Subcutaneous adipose tissue (tissue), 4 donors: ENCODE data around the gene MUC5B. TPM values are rescaled to one million over a fixed set of nuclear protein-coding genes. Genes with fewer than 3 reads are reported as not detected.

Experiments
- CTCF ChIP-seq: fragments of 450-650 bp; IDR thresholded peaks from one replicate; pipeline ENCODE4 v1.5.1; 2016; ENCODE audit warnings: low read depth, mild to moderate bottlenecking, control low read depth, antibody characterized with exemption, moderate library complexity
- total RNA-seq, 4 donors: library from RNA; depleted of rRNA; stranded (reverse); fragments of >200 nt; gene quantifications; one replicate each; pipeline ENCODE4 v1.1.0, GENCODE V29; 2016

MUC5B gene
- total RNA-seq, 4 donors from 2014 or later: not detected

- TF ChIP-seq CTCF: no peak
These were observed 35.7 kb downstream of the MUC5B start for GRCh38 chr11:1258401-1259075.

DNA sequence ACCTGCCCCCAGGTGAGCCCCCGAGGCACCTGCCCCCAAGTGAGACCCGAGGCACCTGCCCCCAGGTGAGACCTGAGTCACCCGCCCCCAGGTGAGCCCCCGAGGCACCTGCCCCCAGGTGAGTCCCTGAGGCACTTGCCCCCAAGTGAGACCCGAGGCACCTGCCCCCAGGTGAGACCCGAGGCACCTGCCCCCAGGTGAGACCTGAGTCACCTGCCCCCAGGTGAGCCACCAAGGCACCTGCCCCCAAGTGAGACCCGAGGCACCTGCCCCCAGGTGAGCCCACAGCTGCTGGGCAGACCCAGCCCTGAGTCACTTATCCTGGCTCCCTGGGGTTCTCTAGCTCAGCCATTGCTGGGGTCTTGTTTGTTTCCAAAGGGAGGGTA lies 36.2 kb downstream of the MUC5B start:
- no peak for TF ChIP-seq CTCF

DNA sequence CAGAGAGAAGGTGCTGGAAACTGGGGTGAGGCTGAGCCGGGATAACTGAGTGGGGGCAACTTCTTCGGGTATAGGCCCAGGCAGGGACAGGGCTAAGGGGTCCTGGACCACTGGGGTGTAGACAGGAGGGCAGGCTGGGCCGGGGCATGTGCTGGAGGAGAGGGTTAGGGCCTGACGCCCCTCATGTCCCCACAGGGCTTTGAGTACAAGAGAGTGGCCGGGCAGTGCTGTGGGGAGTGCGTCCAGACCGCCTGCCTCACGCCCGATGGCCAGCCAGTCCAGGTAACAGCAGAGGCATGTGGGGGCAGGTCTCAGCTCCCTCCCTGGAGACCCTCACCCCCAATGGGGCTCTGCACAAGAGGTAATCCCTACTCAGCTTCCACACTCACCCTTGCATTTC lies 36.7 kb downstream of the MUC5B start:
- TF ChIP-seq CTCF: no peak

- TF ChIP-seq CTCF: no peak
These were observed 37.2 kb downstream of the MUC5B start for GRCh38 chr11:1260023-1260501.

DNA sequence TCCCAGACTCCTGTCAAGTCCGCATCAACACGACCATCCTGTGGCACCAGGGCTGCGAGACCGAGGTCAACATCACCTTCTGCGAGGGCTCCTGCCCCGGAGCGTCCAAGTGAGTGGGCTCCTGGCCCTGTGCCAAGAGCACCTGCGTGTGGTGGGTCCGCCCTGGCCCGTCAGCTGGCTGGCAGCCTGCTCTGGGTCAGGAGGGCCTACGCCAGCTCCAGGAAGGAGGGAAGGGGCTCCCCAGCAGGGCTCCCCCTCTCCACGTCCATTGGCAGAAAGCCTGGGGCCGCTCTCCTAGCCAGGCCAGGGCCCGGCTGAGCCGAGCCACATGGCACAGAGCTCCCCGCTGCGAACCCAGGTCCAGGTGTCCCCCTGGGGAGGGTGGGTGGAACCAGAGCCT lies 37.8 kb downstream of the MUC5B start:
- no peak for TF ChIP-seq CTCF

GRCh38 chr11:1261241-1262071 lies 38.6 kb downstream of the MUC5B start:
- TF ChIP-seq CTCF: no peak
